Astrocyte (in vitro differentiated cells and primary cell): Measurements from ENCODE around the gene NSD1. TPM values are rescaled to one million over a fixed set of nuclear protein-coding genes. Genes with fewer than 3 reads are reported as not detected.

Source experiments
- DNase-seq: peaks from one replicate; pipeline ENCODE4 v3.0.0-alpha.2; 2010; ENCODE audit warnings: low read depth
- FAIRE-seq: peaks from 2 replicates; lab custom pipeline; 2011; peaks lifted over from hg19 to GRCh38; lab: Jason Lieb, UNC
- H2AFZ ChIP-seq: 2 replicates; pipeline ENCODE4 v1.6.0; 2012; ENCODE audit warnings: low read depth, low read length, inconsistent platforms
- H3K27ac ChIP-seq: 2 replicates; pipeline ENCODE4 v1.5.1; 2011; ENCODE audit warnings: low read depth, low read length, inconsistent platforms
- H3K27me3 ChIP-seq: 2 replicates; pipeline ENCODE4 v1.6.0; 2011; ENCODE audit warnings: low read length, inconsistent platforms; ENCODE audit not compliant: insufficient read depth
- H3K36me3 ChIP-seq: 2 replicates; pipeline ENCODE4 v1.5.1; 2011; ENCODE audit warnings: low read length, inconsistent platforms; ENCODE audit not compliant: insufficient read depth
- H3K4me1 ChIP-seq: 2 replicates; pipeline ENCODE4 v1.5.1; 2011; ENCODE audit warnings: low read length, inconsistent platforms; ENCODE audit not compliant: insufficient read depth
- H3K4me2 ChIP-seq: 2 replicates; pipeline ENCODE4 v1.6.0; 2012; ENCODE audit warnings: low read length, inconsistent platforms
- H3K4me3 ChIP-seq: 2 replicates; pipeline ENCODE4 v1.5.1; 2011; ENCODE audit warnings: low read depth, mild to moderate bottlenecking, low read length, inconsistent platforms; ENCODE audit not compliant: insufficient read depth
- H3K79me2 ChIP-seq: 2 replicates; pipeline ENCODE4 v1.6.0; 2012; ENCODE audit warnings: mild to moderate bottlenecking, low read length, inconsistent platforms; ENCODE audit not compliant: insufficient read depth
- H3K9ac ChIP-seq: 2 replicates; pipeline ENCODE4 v1.6.0; 2012; ENCODE audit warnings: mild to moderate bottlenecking, low read length, inconsistent platforms
- H3K9me3 ChIP-seq: 2 replicates; pipeline ENCODE4 v1.5.1; 2012; ENCODE audit warnings: low read depth, mild to moderate bottlenecking, low read length, inconsistent platforms; ENCODE audit not compliant: insufficient read depth
- H4K20me1 ChIP-seq: 2 replicates; pipeline ENCODE4 v1.6.0; 2012; ENCODE audit warnings: low read length, inconsistent platforms; ENCODE audit not compliant: insufficient read depth
- H3K27ac Mint-ChIP-seq: one replicate; pipeline ENCODE4 v1.8.0; 2021; ENCODE audit warnings: mild to moderate bottlenecking, mixed read lengths; ENCODE audit not compliant: unreplicated experiment
- H3K27me3 Mint-ChIP-seq: one replicate; pipeline ENCODE4 v1.8.0; 2021; ENCODE audit warnings: low read depth, mixed read lengths; ENCODE audit not compliant: unreplicated experiment
- H3K36me3 Mint-ChIP-seq: one replicate; pipeline ENCODE4 v1.8.0; 2021; ENCODE audit warnings: low read depth, mixed read lengths; ENCODE audit not compliant: unreplicated experiment
- H3K4me1 Mint-ChIP-seq: one replicate; pipeline ENCODE4 v1.8.0; 2021; ENCODE audit warnings: low read depth, mixed read lengths; ENCODE audit not compliant: unreplicated experiment
- H3K4me3 Mint-ChIP-seq: one replicate; pipeline ENCODE4 v1.8.0; 2021; ENCODE audit warnings: mild to moderate bottlenecking, moderate library complexity, mixed read lengths; ENCODE audit not compliant: unreplicated experiment
- H3K9me3 Mint-ChIP-seq: one replicate; pipeline ENCODE4 v1.8.0; 2021; ENCODE audit warnings: mild to moderate bottlenecking, mixed read lengths; ENCODE audit not compliant: unreplicated experiment
- CTCF ChIP-seq: IDR thresholded peaks from 2 replicates; pipeline ENCODE4 v1.5.1; 2011; ENCODE audit warnings: low read depth, mild to moderate bottlenecking, inconsistent platforms, low read length, moderate library complexity; ENCODE audit not compliant: insufficient read depth
- EZH2 ChIP-seq: IDR thresholded peaks from 2 replicates; pipeline ENCODE4 v1.6.1; 2012; ENCODE audit warnings: mild to moderate bottlenecking, low read length, inconsistent platforms; ENCODE audit not compliant: insufficient read depth
- total RNA-seq: library from RNA; stranded (reverse); gene quantifications from 2 replicates; pipeline ENCODE4 v1.2.1, GENCODE V29; 2021

The NSD1 gene
- total RNA-seq, 1 donor from 2014 or later = 71.9 TPM

DNA sequence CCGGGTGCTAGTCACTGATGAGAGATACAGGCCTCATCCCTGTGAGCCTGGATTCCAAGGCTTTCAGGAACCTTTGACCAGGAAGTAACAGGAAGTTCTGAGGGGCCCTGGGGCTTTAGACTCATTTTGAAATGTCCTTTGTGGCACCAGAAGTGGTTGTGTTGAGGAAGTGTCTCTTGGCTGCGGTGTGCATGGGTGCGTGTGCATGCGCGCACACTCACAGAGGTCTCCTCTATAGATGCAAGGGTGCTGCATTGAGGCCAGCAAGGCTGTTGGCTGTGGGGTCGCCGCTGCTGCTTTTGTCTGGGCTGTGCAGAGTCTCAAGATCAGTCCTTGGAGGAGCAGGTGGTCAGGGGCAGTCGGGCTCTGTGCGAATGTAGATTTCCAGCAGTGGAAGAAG is 162.4 kb downstream of the NSD1 start:
- H3K9ac ChIP-seq = no peak overlapping the region
- DNase-seq (no peak), FAIRE-seq (no peak)
- peaks cover 31% of the 10 kb centered on the region for H4K20me1 ChIP-seq
- no peak overlapping the region for H3K4me2 ChIP-seq
- Mint-ChIP-seq H3K27ac (no peak overlapping the region), H3K27me3 (no peaks in the 10 kb centered on the region), H3K36me3 (peaks cover 37% of the 10 kb centered on the region), H3K4me1 (peaks cover 13% of the 10 kb centered on the region), H3K9me3 (no peaks in the 10 kb centered on the region), H3K4me3 (no peak overlapping the region)
- no peak overlapping the region for H3K27ac ChIP-seq
- H3K79me2 ChIP-seq = peaks cover 1% of the 10 kb centered on the region
- H3K36me3 ChIP-seq = peaks cover 57% of the 10 kb centered on the region
- TF ChIP-seq EZH2 (no peak), CTCF (no peak)
- no peaks in the 10 kb centered on the region for H3K9me3 ChIP-seq
- peaks cover 6% of the 10 kb centered on the region for H3K4me1 ChIP-seq
- H3K4me3 ChIP-seq = no peak overlapping the region
- H3K27me3 ChIP-seq = no peaks in the 10 kb centered on the region
- no peak overlapping the region for H2AFZ ChIP-seq

DNA sequence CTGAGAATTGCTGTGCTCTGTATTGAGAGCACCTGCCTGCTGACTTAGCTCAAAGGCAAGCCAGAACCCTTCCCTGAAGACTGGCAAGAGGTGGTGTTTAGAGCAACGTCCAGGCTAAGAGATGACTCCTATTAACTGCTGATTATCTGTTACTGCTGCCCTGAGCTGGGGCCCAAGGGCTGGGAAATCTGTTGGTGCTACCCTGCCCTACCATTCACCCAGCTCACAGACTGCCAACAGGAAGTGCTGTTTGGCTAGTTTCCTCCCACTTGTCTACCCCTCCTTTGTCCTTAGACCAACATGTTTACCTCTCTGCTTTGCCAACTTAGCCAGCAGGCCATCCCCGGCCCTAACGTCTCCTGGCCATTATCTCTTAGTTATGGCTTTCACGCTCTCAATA is 163.0 kb downstream of the NSD1 start:
- no peaks in the 10 kb centered on the region for H3K27me3 Mint-ChIP-seq
- H3K9ac ChIP-seq = no peak overlapping the region
- peaks cover 10% of the 10 kb centered on the region for H3K4me1 ChIP-seq
- peaks cover 16% of the 10 kb centered on the region for H3K4me1 Mint-ChIP-seq
- peak overlapping the region; percentile 8 for H3K27ac Mint-ChIP-seq
- DNase-seq (no peak), FAIRE-seq (no peak)
- H3K9me3 Mint-ChIP-seq = no peaks in the 10 kb centered on the region
- H3K79me2 ChIP-seq = peaks cover 8% of the 10 kb centered on the region
- H4K20me1 ChIP-seq = peaks cover 35% of the 10 kb centered on the region
- H3K36me3 Mint-ChIP-seq = peaks cover 37% of the 10 kb centered on the region
- no peaks in the 10 kb centered on the region for H3K27me3 ChIP-seq
- H3K36me3 ChIP-seq = peaks cover 62% of the 10 kb centered on the region
- H3K9me3 ChIP-seq = no peaks in the 10 kb centered on the region
- TF ChIP-seq EZH2 = no peak
- TF ChIP-seq CTCF = no peak
- no peak overlapping the region for H3K4me3 ChIP-seq
- no peak overlapping the region for H2AFZ ChIP-seq
- H3K4me3 Mint-ChIP-seq = no peak overlapping the region
- H3K27ac ChIP-seq = no peak overlapping the region
- H3K4me2 ChIP-seq = no peak overlapping the region

- peaks cover 50% of the 10 kb centered on the region for H3K36me3 ChIP-seq
- peaks cover 19% of the 10 kb centered on the region for H3K4me1 Mint-ChIP-seq
Measured at GRCh38 chr5:177297922-177298321, 164.3 kb downstream of the NSD1 start.

More at GRCh38 chr5:177297922-177298321, 164.3 kb downstream of the NSD1 start:
- Histone ChIP-seq H3K27ac (no peak overlapping the region), H3K9ac (no peak overlapping the region), H3K4me3 (no peak overlapping the region), H3K4me2 (no peak overlapping the region), H3K9me3 (no peaks in the 10 kb centered on the region), H3K27me3 (no peaks in the 10 kb centered on the region), H2AFZ (no peak overlapping the region), H4K20me1 (peaks cover 43% of the 10 kb centered on the region), H3K4me1 (peaks cover 22% of the 10 kb centered on the region), H3K79me2 (peaks cover 21% of the 10 kb centered on the region)
- H3K27ac Mint-ChIP-seq = peak overlapping the region; percentile 47
- H3K9me3 Mint-ChIP-seq = no peaks in the 10 kb centered on the region
- DNase-seq (no peak), FAIRE-seq (no peak)
- TF ChIP-seq CTCF (no peak), EZH2 (no peak)
- H3K36me3 Mint-ChIP-seq = peaks cover 32% of the 10 kb centered on the region
- H3K4me3 Mint-ChIP-seq = no peak overlapping the region
- H3K27me3 Mint-ChIP-seq = no peaks in the 10 kb centered on the region
